ENCODE measurements around the gene EMP2.
A peak's percentile ranks its signal among the peaks of the same experiment; 100 is the strongest.

Gene EMP2

DNA sequence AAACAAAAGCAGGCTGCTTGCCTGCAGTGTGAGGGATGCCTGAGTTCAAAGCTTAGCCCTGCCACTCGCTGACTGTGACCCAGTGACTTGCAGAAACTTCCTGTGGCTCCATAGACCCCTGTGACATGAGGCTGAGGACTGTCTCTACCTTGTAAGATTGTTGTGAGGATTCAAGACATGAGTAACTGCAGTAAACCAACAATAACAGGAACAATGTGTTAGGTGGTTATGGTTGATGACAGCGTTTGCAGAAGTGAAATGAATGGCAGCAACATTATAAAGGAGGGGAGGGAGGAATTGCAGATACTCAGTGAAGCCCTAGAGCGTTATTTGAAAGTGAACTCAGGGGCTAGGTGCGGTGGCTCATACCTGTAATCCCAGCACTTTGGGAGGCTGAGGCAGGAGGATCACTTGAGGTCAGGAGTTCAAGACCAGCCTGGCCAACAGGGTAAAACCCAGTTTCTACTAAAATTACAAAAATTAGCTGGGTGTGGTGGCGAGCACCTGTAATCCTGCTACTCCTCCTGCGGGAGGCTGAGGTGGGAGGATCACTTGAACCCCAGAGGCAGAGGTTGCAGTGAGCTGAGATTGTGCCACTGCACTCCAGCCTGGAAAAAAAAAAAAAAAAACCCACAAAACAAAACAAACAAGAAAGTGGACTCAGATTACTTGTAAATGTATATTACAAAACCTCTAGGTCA is 33.5 kb upstream of the EMP2 start:
- no peak for TF ChIP-seq CTCF (IDR thresholded peaks at IDR 0.05; ENCODE audit: extremely low read depth, missing control alignments)
- DNase-seq (ENCODE audit: low spot score) = peak; percentile 52

GRCh38 chr16:10612649-10613179 is 32.3 kb upstream of the EMP2 start:
- DNase-seq (ENCODE audit: low spot score) = no peak
- no peak for TF ChIP-seq CTCF (IDR thresholded peaks at IDR 0.05; ENCODE audit: extremely low read depth, missing control alignments)

GRCh38 chr16:10611825-10612342 is 31.5 kb upstream of the EMP2 start:
- no peak for TF ChIP-seq CTCF (IDR thresholded peaks at IDR 0.05; ENCODE audit: extremely low read depth, missing control alignments)
- DNase-seq (ENCODE audit: low spot score) = no peak

- no peak for DNase-seq (ENCODE audit: low spot score)
- TF ChIP-seq CTCF (IDR thresholded peaks at IDR 0.05; ENCODE audit: extremely low read depth, missing control alignments) = no peak
Measured at GRCh38 chr16:10610499-10611184, 30.2 kb upstream of the EMP2 start.

GRCh38 chr16:10609402-10609774 is 29.0 kb upstream of the EMP2 start:
- no peak for TF ChIP-seq CTCF (IDR thresholded peaks at IDR 0.05; ENCODE audit: extremely low read depth, missing control alignments)
- DNase-seq (ENCODE audit: low spot score) = no peak

- TF ChIP-seq CTCF (IDR thresholded peaks at IDR 0.05; ENCODE audit: extremely low read depth, missing control alignments) = no peak
- no peak for DNase-seq (ENCODE audit: low spot score)
Measured at GRCh38 chr16:10608687-10609401, 28.4 kb upstream of the EMP2 start.

GRCh38 chr16:10607157-10607556 is 26.8 kb upstream of the EMP2 start:
- no peak for DNase-seq (ENCODE audit: low spot score)
- no peak for TF ChIP-seq CTCF (IDR thresholded peaks at IDR 0.05; ENCODE audit: extremely low read depth, missing control alignments)

All from GM20000 (cell line).